ENCODE measurements around the gene DEFB126. TPM values are rescaled to one million over a fixed set of nuclear protein-coding genes. Genes with fewer than 3 reads are reported as not detected.
"Not testable (repeated sequence)": the region's sequence is repeated elsewhere in the genome, so short reads cannot be mapped to it uniquely, and the experiment has no call there.

DEFB126 gene, protein sequence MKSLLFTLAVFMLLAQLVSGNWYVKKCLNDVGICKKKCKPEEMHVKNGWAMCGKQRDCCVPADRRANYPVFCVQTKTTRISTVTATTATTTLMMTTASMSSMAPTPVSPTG
- total RNA-seq = not detected

- H3K9me3 ChIP-seq = no peaks in the 10 kb centered on the region
- no peak within 1 kb of the TSS for H3K27ac ChIP-seq
- H3K27me3 ChIP-seq = no peaks in the 10 kb centered on the region
- TF ChIP-seq, protein P1, sequence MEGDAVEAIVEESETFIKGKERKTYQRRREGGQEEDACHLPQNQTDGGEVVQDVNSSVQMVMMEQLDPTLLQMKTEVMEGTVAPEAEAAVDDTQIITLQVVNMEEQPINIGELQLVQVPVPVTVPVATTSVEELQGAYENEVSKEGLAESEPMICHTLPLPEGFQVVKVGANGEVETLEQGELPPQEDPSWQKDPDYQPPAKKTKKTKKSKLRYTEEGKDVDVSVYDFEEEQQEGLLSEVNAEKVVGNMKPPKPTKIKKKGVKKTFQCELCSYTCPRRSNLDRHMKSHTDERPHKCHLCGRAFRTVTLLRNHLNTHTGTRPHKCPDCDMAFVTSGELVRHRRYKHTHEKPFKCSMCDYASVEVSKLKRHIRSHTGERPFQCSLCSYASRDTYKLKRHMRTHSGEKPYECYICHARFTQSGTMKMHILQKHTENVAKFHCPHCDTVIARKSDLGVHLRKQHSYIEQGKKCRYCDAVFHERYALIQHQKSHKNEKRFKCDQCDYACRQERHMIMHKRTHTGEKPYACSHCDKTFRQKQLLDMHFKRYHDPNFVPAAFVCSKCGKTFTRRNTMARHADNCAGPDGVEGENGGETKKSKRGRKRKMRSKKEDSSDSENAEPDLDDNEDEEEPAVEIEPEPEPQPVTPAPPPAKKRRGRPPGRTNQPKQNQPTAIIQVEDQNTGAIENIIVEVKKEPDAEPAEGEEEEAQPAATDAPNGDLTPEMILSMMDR (IDR thresholded peaks at IDR 0.05) = no peak
- no peak for DNase-seq (ENCODE audit: low spot score)
- H3K4me1 ChIP-seq = no peaks in the 10 kb centered on the region
- no peaks in the 10 kb centered on the region for H3K36me3 ChIP-seq
- H3K4me3 ChIP-seq = no peak within 1 kb of the TSS
Measured at GRCh38 chr20:142290-142689, at the start of gene DEFB126. DEFB126 (plus strand) TSS chr20:142590; CDS start chr20:142629, 39 bp downstream.

- no peaks in the 10 kb centered on the region for H3K4me1 ChIP-seq
- TF ChIP-seq, protein P1 (IDR thresholded peaks at IDR 0.05) = no peak
- no peak overlapping the region for H3K27ac ChIP-seq
- H3K9me3 ChIP-seq = peaks cover 0 to 24% of the 10 kb centered on the region in 2 donors
- H3K27me3 ChIP-seq = no peaks in the 10 kb centered on the region
- H3K4me3 ChIP-seq = no peak overlapping the region
- no peaks in the 10 kb centered on the region for H3K36me3 ChIP-seq
- no peak for DNase-seq (ENCODE audit: low spot score)
Measured at GRCh38 chr20:93641-94040, 48.7 kb upstream of the DEFB126 start.

DNA sequence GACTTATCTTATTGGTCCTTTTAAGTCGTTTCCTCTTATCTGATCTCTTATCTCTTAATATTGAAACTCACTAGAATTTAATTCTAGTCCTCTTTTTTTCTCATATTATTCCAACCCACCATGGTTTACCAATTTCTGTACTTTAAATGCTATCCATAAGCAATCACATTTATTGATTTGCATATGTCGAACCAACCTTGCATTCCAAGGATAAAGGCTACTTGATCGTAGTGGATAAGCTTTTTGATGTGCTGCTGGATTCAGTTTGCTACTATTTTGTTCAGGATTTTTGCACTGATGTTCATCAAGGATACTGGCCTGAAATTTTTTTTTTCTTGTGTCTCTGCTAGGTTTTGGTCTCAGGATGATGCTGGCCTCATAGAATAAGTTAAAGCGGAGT, 47.2 kb upstream of the DEFB126 start:
- Histone ChIP-seq H3K4me3 (no peak overlapping the region), H3K9me3 (peaks cover 0 to 24% of the 10 kb centered on the region in 2 donors), H3K4me1 (no peaks in the 10 kb centered on the region), H3K27me3 (no peaks in the 10 kb centered on the region), H3K36me3 (no peaks in the 10 kb centered on the region), H3K27ac (no peak overlapping the region)
- DNase-seq (ENCODE audit: low spot score) = no peak
- TF ChIP-seq, protein P1 (IDR thresholded peaks at IDR 0.05) = no peak

DNA sequence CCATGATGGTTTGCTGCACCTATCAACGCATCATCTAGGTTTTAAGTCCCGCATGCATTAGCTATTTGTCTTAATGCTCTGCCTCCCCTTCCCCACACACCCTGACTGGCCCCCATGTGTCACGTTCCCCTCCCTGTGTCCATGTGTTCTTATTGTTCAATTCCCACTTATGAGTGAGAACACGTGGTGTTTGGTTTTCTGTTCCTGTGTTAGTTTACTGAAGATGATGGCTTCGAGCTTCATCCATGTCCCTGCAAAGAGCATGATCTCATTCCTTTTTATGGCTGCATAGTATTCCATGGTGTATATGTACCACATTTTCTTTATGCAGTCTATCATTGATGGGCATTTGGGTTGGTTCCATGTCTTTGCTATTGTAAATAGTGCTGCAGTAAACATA, 44.7 kb upstream of the DEFB126 start:
- H3K27me3 ChIP-seq; H3K4me3 ChIP-seq; H3K27ac ChIP-seq; DNase-seq (ENCODE audit: low spot score); H3K36me3 ChIP-seq; H3K4me1 ChIP-seq: not testable (repeated sequence)
- H3K9me3 ChIP-seq = peaks cover 0 to 24% of the 10 kb centered on the region in 2 donors

GRCh38 chr20:101975-102374, 40.4 kb upstream of the DEFB126 start:
- Histone ChIP-seq H3K36me3 (no peaks in the 10 kb centered on the region), H3K4me3 (no peak overlapping the region), H3K9me3 (no peaks in the 10 kb centered on the region), H3K4me1 (no peaks in the 10 kb centered on the region), H3K27me3 (no peaks in the 10 kb centered on the region), H3K27ac (no peak overlapping the region)
- no peak for DNase-seq (ENCODE audit: low spot score)
- TF ChIP-seq, protein P1 (IDR thresholded peaks at IDR 0.05) = no peak

GRCh38 chr20:103456-103855, 38.9 kb upstream of the DEFB126 start:
- no peaks in the 10 kb centered on the region for H3K36me3 ChIP-seq
- no peak for DNase-seq (ENCODE audit: low spot score)
- no peaks in the 10 kb centered on the region for H3K9me3 ChIP-seq
- TF ChIP-seq, protein P1 (IDR thresholded peaks at IDR 0.05) = no peak
- no peak overlapping the region for H3K27ac ChIP-seq
- no peaks in the 10 kb centered on the region for H3K27me3 ChIP-seq
- H3K4me1 ChIP-seq = no peaks in the 10 kb centered on the region
- no peak overlapping the region for H3K4me3 ChIP-seq
